HG03432 (cell line): ENCODE results near the gene RTN4RL2.

Source experiments
- ATAC-seq: cut with Tn5 transposase; IDR thresholded peaks from one replicate; pipeline ENCODE4 v1.9.1; 2021; ENCODE audit warnings: mild to moderate bottlenecking, moderate library complexity; ENCODE audit not compliant: unreplicated experiment

Gene RTN4RL2

DNA sequence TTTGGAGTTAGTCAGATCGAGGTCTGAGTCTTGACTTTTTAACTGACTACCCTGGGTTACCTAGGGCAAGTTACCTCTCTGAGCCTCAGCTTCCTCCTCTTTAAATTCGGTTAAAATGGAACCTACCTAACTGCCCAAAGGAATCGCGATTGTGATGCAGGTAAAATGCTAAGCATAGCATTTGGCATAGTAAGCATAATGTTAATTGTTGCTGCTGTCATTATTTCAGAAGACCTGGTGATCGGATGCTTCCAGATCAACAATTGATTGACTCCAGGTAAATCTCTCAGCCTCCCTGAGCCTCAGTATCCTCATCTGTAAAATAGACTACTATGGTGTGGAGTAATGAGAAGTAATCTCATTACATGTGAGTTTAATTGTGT lies 55.7 kb downstream of the RTN4RL2 start:
- ATAC-seq = no peak

DNA sequence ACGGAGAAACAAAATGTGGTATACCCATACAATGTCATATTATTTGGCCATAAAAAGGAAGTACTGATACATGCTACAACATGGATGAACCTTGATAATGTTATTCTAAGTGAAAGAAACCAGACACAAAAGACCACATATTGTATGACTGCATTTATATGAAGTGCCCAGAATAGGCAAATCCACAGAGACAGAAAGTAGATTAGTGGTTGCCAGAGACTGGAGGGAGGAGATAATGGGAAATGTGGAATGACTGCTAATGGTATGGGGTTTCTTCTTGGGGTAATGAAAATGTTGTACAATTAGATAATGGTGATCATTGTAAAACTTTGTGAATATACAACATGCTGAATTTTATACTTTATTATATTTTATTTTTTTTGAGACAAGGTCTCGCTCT lies 60.8 kb downstream of the RTN4RL2 start:
- ATAC-seq = no peak

DNA sequence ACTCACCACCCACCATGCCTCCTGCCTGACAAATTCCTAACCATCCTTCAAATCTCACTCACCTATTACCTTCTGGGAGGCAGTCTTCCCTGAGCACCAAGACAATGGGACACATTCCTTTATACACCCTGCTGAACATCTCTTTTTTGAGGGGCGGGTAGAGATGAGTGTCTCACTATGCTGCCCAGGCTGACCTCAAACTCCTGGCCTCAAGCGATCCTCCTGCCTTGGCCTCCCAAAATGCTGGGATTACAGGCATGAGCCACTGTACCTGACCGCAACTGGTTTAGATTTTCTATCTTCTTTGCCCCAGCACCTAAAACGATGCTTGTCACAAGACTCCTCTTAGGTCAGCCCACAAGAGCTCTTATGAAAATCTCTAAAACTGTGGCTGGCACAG lies 63.1 kb downstream of the RTN4RL2 start:
- ATAC-seq = no peak
